Prostate gland (tissue), 2 donors: ENCODE results near the gene RORC. TPM values are rescaled to one million over a fixed set of nuclear protein-coding genes. Genes with fewer than 3 reads are reported as not detected.

Experiments
- DNase-seq: peaks from one replicate; pipeline ENCODE4 v3.0.0-alpha.2; 2019; ENCODE audit warnings: low spot score
- H3K27ac ChIP-seq, 2 donors: fragments of 200-600 bp; sonication (generic); 2 replicates each; pipeline ENCODE4 v1.5.1; 2017 to 2019
- H3K27me3 ChIP-seq: fragments of 200-600 bp; sonication (generic); replicated peaks from 2 replicates; pipeline ENCODE4 v1.5.1; 2019; ENCODE audit not compliant: insufficient read depth
- H3K36me3 ChIP-seq, 2 donors: fragments of 200-600 bp; sonication (generic); 1 replicate in 1 of 2; 2 replicates in 1 of 2; pipeline versions ENCODE4 v1.5.1 to v1.8.1; 2017 to 2019
- H3K4me1 ChIP-seq: fragments of 200-600 bp; sonication (generic); replicated peaks from 2 replicates; pipeline ENCODE4 v1.5.1; 2019
- H3K4me3 ChIP-seq, 2 donors: fragments of 200-600 bp; sonication (generic); 2 replicates each; pipeline ENCODE4 v1.5.1; 2017 to 2019
- H3K9me3 ChIP-seq: fragments of 200-600 bp; sonication (generic); 2 replicates; pipeline ENCODE4 v1.5.1; 2017
- CTCF ChIP-seq, 4 experiments: fragments of 200-600 bp in 2 of 4; fragments of 450-650 bp in 2 of 4; sonication (generic) in 2 of 4; IDR thresholded peaks; 1 replicate in 3 of 4; 2 replicates in 1 of 4; pipeline ENCODE4 v1.5.1; 2016 to 2019; ENCODE audit warnings: antibody characterized with exemption in 4 of 4, mild to moderate bottlenecking in 2 of 4, moderate library complexity in 2 of 4
- POLR2A ChIP-seq: fragments of 450-650 bp; IDR thresholded peaks from one replicate; pipeline ENCODE4 v1.6.1; 2016; ENCODE audit warnings: antibody characterized with exemption, mild to moderate bottlenecking
- POLR2AphosphoS5 ChIP-seq: sonication (generic); formaldehyde crosslinking; IDR thresholded peaks from one replicate; pipeline ENCODE4 v1.6.1; 2017; ENCODE audit warnings: antibody characterized with exemption
- WGBS: methylation state at CpG from one replicate; pipeline ENCODE4 v1.1.5; 2018; 5-methylcytosine and 5-hydroxymethylcytosine counted together
- intact Hi-C: fragments of 100-400 bp; cut with DNase I; formaldehyde crosslinking; loops from one replicate; pipeline ENCODE4 v1.14.2; 2022
- total RNA-seq, 2 donors: library from RNA; depleted of rRNA; stranded (reverse); fragments of >200 nt; gene quantifications; one replicate each; pipeline ENCODE4 v1.1.0, GENCODE V29; 2016

Gene RORC
- total RNA-seq, 2 donors from 2014 or later: 51.8 to 73.2 TPM

GRCh38 chr1:151840421-151840820 lies 8.8 kb upstream of the RORC start:
- no peak for DNase-seq
- no peaks in the 10 kb centered on the region for H3K36me3 ChIP-seq
- TF ChIP-seq POLR2AphosphoS5 (no peak), CTCF (IDR thresholded peaks at IDR 0.05) (no peak), POLR2A (no peak)
- intact Hi-C loops: no loop called here
- H3K27me3 ChIP-seq: no peaks in the 10 kb centered on the region
- peak overlapping the region; percentile 39 to 47 for H3K4me3 ChIP-seq
- H3K9me3 ChIP-seq: no peaks in the 10 kb centered on the region
- H3K4me1 ChIP-seq: peaks cover 19% of the 10 kb centered on the region
- H3K27ac ChIP-seq: peak overlapping the region; percentile 93 to 95

GRCh38 chr1:151839457-151840403 lies 8.1 kb upstream of the RORC start, which contains the start of gene C2CD4D:
C2CD4D (minus strand) TSS chr1:151839820; CDS start chr1:151838989, 831 bp downstream.
- peak; percentile 79 for DNase-seq
- H3K27ac ChIP-seq: peak within 1 kb of the TSS; percentile 93 to 95
- TF ChIP-seq CTCF (IDR thresholded peaks at IDR 0.05) (peak in 2 of 4 experiments; percentile 44 to 60), POLR2A (peak; percentile 94), POLR2AphosphoS5 (peak; percentile 89)
- intact Hi-C loops: no loop called here
- H3K4me3 ChIP-seq: peak within 1 kb of the TSS; percentile 39 to 47
- peaks cover 19% of the 10 kb centered on the region for H3K4me1 ChIP-seq
- no peaks in the 10 kb centered on the region for H3K27me3 ChIP-seq
- H3K36me3 ChIP-seq: no peaks in the 10 kb centered on the region
- H3K9me3 ChIP-seq: no peaks in the 10 kb centered on the region
- 7% methylated on average over 46 of the region's 47 CpGs for WGBS

- DNase-seq: no peak
- intact Hi-C loops: no loop called here
- no peaks in the 10 kb centered on the region for H3K9me3 ChIP-seq
- H3K4me3 ChIP-seq: peak overlapping the region; percentile 39 to 47
- TF ChIP-seq POLR2AphosphoS5 (no peak), CTCF (IDR thresholded peaks at IDR 0.05) (no peak), POLR2A (no peak)
- H3K36me3 ChIP-seq: no peaks in the 10 kb centered on the region
- WGBS: 58% methylated on average over 16 of the region's 16 CpGs
- H3K4me1 ChIP-seq: peaks cover 19% of the 10 kb centered on the region
- peak overlapping the region; percentile 93 to 95 for H3K27ac ChIP-seq
- H3K27me3 ChIP-seq: no peaks in the 10 kb centered on the region
Measured at GRCh38 chr1:151839082-151839412, 7.4 kb upstream of the RORC start.

- H3K4me1 ChIP-seq: peaks cover 20% of the 10 kb centered on the region
- H3K4me3 ChIP-seq: peak overlapping the region; percentile 8 to 17
- H3K36me3 ChIP-seq: no peaks in the 10 kb centered on the region
- no peak for TF ChIP-seq POLR2AphosphoS5
- TF ChIP-seq POLR2A: no peak
- no peak for TF ChIP-seq CTCF (IDR thresholded peaks at IDR 0.05)
- intact Hi-C loops: no loop called here
- WGBS: 36% methylated on average over 85 of the region's 117 CpGs
- H3K27me3 ChIP-seq: no peaks in the 10 kb centered on the region
- DNase-seq: no peak
- no peaks in the 10 kb centered on the region for H3K9me3 ChIP-seq
- H3K27ac ChIP-seq: peak overlapping the region; percentile 93 to 95
Measured at GRCh38 chr1:151838222-151839081, 6.8 kb upstream of the RORC start.
